Measurements from ENCODE around the gene JAKMIP2.

DNA sequence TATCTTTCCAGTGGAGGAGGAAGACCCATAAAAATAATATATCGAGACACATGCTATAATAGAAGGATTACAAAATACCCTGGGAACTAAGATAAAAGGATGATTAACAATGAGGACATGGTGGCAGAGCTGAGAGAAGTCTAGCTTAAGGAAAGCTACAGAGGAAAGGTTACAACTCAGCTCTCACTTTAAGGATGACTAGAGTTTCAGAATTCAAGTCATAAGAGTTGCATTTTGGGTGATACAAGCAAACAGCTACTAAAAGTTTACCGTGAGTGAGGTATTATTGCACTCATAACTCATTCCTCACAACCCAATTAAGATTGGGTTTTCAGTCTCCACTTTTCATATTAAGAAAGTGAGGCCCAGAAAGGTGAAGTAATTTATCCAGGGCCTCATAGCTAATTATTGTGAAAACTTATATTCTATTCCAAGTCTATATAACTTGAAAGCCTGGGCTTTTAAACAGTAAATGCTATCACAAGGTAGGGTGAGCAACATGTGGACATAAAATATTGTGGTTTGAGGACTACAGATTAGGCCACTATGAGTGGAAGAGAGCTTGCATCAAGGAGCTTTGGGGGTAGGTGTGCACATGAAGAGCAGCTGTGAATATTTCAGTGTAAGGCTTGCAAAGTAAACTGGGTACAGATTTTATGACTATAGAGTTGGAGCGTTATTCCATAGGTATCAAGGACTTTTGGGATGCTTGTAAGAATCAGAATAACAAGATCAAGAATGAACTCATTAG, 28.0 kb downstream of the JAKMIP2 start:
- TF ChIP-seq, protein P1, sequence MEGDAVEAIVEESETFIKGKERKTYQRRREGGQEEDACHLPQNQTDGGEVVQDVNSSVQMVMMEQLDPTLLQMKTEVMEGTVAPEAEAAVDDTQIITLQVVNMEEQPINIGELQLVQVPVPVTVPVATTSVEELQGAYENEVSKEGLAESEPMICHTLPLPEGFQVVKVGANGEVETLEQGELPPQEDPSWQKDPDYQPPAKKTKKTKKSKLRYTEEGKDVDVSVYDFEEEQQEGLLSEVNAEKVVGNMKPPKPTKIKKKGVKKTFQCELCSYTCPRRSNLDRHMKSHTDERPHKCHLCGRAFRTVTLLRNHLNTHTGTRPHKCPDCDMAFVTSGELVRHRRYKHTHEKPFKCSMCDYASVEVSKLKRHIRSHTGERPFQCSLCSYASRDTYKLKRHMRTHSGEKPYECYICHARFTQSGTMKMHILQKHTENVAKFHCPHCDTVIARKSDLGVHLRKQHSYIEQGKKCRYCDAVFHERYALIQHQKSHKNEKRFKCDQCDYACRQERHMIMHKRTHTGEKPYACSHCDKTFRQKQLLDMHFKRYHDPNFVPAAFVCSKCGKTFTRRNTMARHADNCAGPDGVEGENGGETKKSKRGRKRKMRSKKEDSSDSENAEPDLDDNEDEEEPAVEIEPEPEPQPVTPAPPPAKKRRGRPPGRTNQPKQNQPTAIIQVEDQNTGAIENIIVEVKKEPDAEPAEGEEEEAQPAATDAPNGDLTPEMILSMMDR (conservative IDR thresholded peaks at IDR 0.05 in 1 of 2, IDR thresholded peaks at IDR 0.05 in 1 of 2; ENCODE audit: extremely low read depth in 1 of 2, insufficient read depth in 1 of 2, low read depth in 1 of 2, low read length in 2 of 2), result no peak
- TF ChIP-seq EZH2 (IDR thresholded peaks at IDR 0.05; ENCODE audit: borderline replicate concordance, low read length), result no peak

Measured in mammary epithelial cell (primary cell).